GM23338 (cell line): ENCODE data around the gene SLC37A2. TPM values are rescaled to one million over a fixed set of nuclear protein-coding genes. Genes with fewer than 3 reads are reported as not detected.

Experiments used
- ATAC-seq: fragments of 200-7000 bp; cut with Tn5 transposase; 3 replicates; pipeline ENCODE4 v1.9.1; 2020
- DNase-seq: peaks from one replicate; pipeline ENCODE4 v3.0.0-alpha.2; 2015; ENCODE audit warnings: low spot score
- H2AFZ ChIP-seq: fragments of 200-600 bp; sonication (generic); 2 replicates; pipeline ENCODE4 v1.8.0; 2016; ENCODE audit warnings: antibody characterized with exemption, mild to moderate bottlenecking, moderate library complexity
- H3F3A ChIP-seq: fragments of 200-600 bp; sonication (generic); replicated peaks from 2 replicates; pipeline ENCODE4 v1.8.0; 2017; ENCODE audit warnings: antibody characterized with exemption, mixed run types, low read depth
- H3K27ac ChIP-seq: fragments of 200-600 bp; sonication (generic); 2 replicates; pipeline ENCODE4 v1.6.1; 2016; ENCODE audit warnings: low read depth
- H3K27me3 ChIP-seq: fragments of 200-600 bp; sonication (generic); 2 replicates; pipeline ENCODE4 v1.8.0; 2016; ENCODE audit warnings: mild to moderate bottlenecking, mixed run types, moderate library complexity; ENCODE audit not compliant: insufficient read depth
- H3K36me3 ChIP-seq: fragments of 200-600 bp; sonication (generic); 2 replicates; pipeline ENCODE4 v1.8.0; 2016; ENCODE audit warnings: mild to moderate bottlenecking; ENCODE audit not compliant: insufficient read depth
- H3K4me1 ChIP-seq: fragments of 200-600 bp; sonication (generic); 2 replicates; pipeline ENCODE4 v1.8.0; 2016; ENCODE audit warnings: mild to moderate bottlenecking, moderate library complexity; ENCODE audit not compliant: insufficient read depth
- H3K4me2 ChIP-seq: fragments of 200-600 bp; sonication (generic); 2 replicates; pipeline ENCODE4 v1.7.1; 2017; ENCODE audit warnings: mixed run types
- H3K4me3 ChIP-seq: fragments of 200-600 bp; sonication (generic); 2 replicates; pipeline ENCODE4 v1.6.1; 2016; ENCODE audit warnings: mixed run types
- H3K79me2 ChIP-seq: fragments of 200-600 bp; sonication (generic); replicated peaks from 2 replicates; pipeline ENCODE4 v1.8.0; 2017; ENCODE audit warnings: mild to moderate bottlenecking; ENCODE audit not compliant: insufficient read depth
- H3K9me2 ChIP-seq: fragments of 200-600 bp; sonication (generic); 2 replicates; pipeline ENCODE4 v1.8.0; 2017; ENCODE audit not compliant: insufficient read depth
- H4K20me1 ChIP-seq: fragments of 200-600 bp; sonication (generic); replicated peaks from 2 replicates; pipeline ENCODE4 v1.8.0; 2017; ENCODE audit warnings: mild to moderate bottlenecking; ENCODE audit not compliant: insufficient read depth
- H3K27ac Mint-ChIP-seq: 2 replicates; pipeline ENCODE4 v1.8.0; 2020; ENCODE audit warnings: inconsistent platforms, mild to moderate bottlenecking, moderate library complexity, mixed read lengths
- H3K27me3 Mint-ChIP-seq: 3 replicates; pipeline ENCODE4 v1.8.0; 2022; ENCODE audit warnings: low read depth, mild to moderate bottlenecking, moderate library complexity, mixed read lengths, inconsistent platforms; ENCODE audit not compliant: insufficient read depth, poor library complexity
- H3K36me3 Mint-ChIP-seq: 3 replicates; pipeline ENCODE4 v1.8.0; 2021; ENCODE audit warnings: low read depth, mild to moderate bottlenecking, inconsistent platforms, moderate library complexity, mixed read lengths
- H3K4me1 Mint-ChIP-seq: 3 replicates; pipeline ENCODE4 v1.8.0; 2020; ENCODE audit warnings: mild to moderate bottlenecking, inconsistent platforms, mixed read lengths
- H3K4me3 Mint-ChIP-seq: 3 replicates; pipeline ENCODE4 v1.8.0; 2021; ENCODE audit warnings: moderate library complexity, mild to moderate bottlenecking, inconsistent platforms, mixed read lengths
- H3K9me3 Mint-ChIP-seq: 3 replicates; pipeline ENCODE4 v1.8.0; 2020; ENCODE audit warnings: moderate library complexity, mild to moderate bottlenecking, inconsistent platforms, mixed read lengths
- CREB1 ChIP-seq: fragments of 250-450 bp; sonication (Bioruptor Pico); IDR thresholded peaks from 2 replicates; pipeline ENCODE4 v1.5.0; 2020; ENCODE audit warnings: low read depth, mild to moderate bottlenecking, moderate library complexity
- CTCF ChIP-seq, 2 experiments: fragments of 200-600 bp in 1 of 2; sonication (generic) in 1 of 2; conservative IDR thresholded peaks; 2 replicates each; pipeline versions ENCODE4 v1.5.1 to v1.6.1; 2016 to 2017; ENCODE audit warnings: antibody characterized with exemption in 2 of 2, low read depth in 2 of 2, mild to moderate bottlenecking in 2 of 2, moderate library complexity in 1 of 2
- ETS1 ChIP-seq: IDR thresholded peaks from 2 replicates; pipeline ENCODE4 v1.6.1; 2016; ENCODE audit warnings: antibody characterized with exemption
- EZH2 ChIP-seq: fragments of 200-600 bp; sonication (generic); IDR thresholded peaks from one replicate; pipeline ENCODE4 v1.8.0; 2017; ENCODE audit warnings: antibody characterized with exemption, mild to moderate bottlenecking, low read depth; ENCODE audit not compliant: unreplicated experiment
- EZH2phosphoT487 ChIP-seq: fragments of 200-600 bp; sonication (generic); IDR thresholded peaks from one replicate; pipeline ENCODE4 v1.8.1; 2018; ENCODE audit warnings: antibody characterized with exemption; ENCODE audit not compliant: unreplicated experiment
- JUNB ChIP-seq: IDR thresholded peaks from one replicate; pipeline ENCODE4 v1.6.1; 2016; ENCODE audit warnings: antibody characterized with exemption; ENCODE audit not compliant: unreplicated experiment
- NANOG ChIP-seq: IDR thresholded peaks from 2 replicates; pipeline ENCODE4 v1.6.1; 2016; ENCODE audit warnings: antibody characterized with exemption, borderline replicate concordance
- STAT1 ChIP-seq: IDR thresholded peaks from one replicate; pipeline ENCODE4 v1.6.1; 2016; ENCODE audit warnings: antibody characterized with exemption; ENCODE audit not compliant: unreplicated experiment
- ZNF114 ChIP-seq: fragments of 250-450 bp; sonication (Bioruptor Pico); IDR thresholded peaks from 2 replicates; pipeline ENCODE4 v1.5.0; 2020; ENCODE audit warnings: mild to moderate bottlenecking, moderate library complexity
- ZNF462 ChIP-seq: fragments of 250-450 bp; sonication (Bioruptor Pico); IDR thresholded peaks from 2 replicates; pipeline ENCODE4 v1.5.0; 2020; ENCODE audit warnings: mild to moderate bottlenecking, moderate library complexity
- polyA plus RNA-seq: library from polyadenylated mRNA; unstranded; fragments of >200 nt; fragmentation: Nextera tagmentation; extraction: Ambion mirVana; gene quantifications from 2 replicates; pipeline ENCODE4 v1.2.1, GENCODE V29; 2016
- total RNA-seq: library from RNA; depleted of rRNA; stranded (reverse); fragments of >200 nt; shearing (Covaris generic); gene quantifications from 2 replicates; pipeline ENCODE4 v1.2.3, GENCODE V29; 2014

The SLC37A2 gene
- total and polyA plus RNA-seq, 2 experiments from 2014 or later, result 0.40 to 1.6 TPM

- Histone ChIP-seq H3K36me3 (no peaks in the 10 kb centered on the region), H3K27ac (no peak overlapping the region), H3K4me2 (no peak overlapping the region), H4K20me1 (no peaks in the 10 kb centered on the region), H3K4me3 (no peak overlapping the region), H3K4me1 (no peaks in the 10 kb centered on the region), H3K9me2 (no peaks in the 10 kb centered on the region), H3K27me3 (no peaks in the 10 kb centered on the region), H2AFZ (no peak overlapping the region), H3K79me2 (no peaks in the 10 kb centered on the region), H3F3A (no peaks in the 10 kb centered on the region)
- H3K27me3 Mint-ChIP-seq, result peaks cover 16% of the 10 kb centered on the region
- H3K36me3 Mint-ChIP-seq, result no peaks in the 10 kb centered on the region
- no peak for ATAC-seq
- peaks cover 21% of the 10 kb centered on the region for H3K4me1 Mint-ChIP-seq
- TF ChIP-seq CTCF (conservative IDR thresholded peaks at IDR 0.05; ENCODE audit: low read depth in 2 of 2), result no peak
- H3K27ac Mint-ChIP-seq, result no peak overlapping the region
- H3K4me3 Mint-ChIP-seq, result no peak overlapping the region
- DNase-seq, result no peak
- H3K9me3 Mint-ChIP-seq, result no peaks in the 10 kb centered on the region
Measured at GRCh38 chr11:125071846-125072217, 8.7 kb downstream of the SLC37A2 start.

- DNase-seq, result no peak
- no peaks in the 10 kb centered on the region for H4K20me1 ChIP-seq
- TF ChIP-seq STAT1, result no peak
- no peak for TF ChIP-seq CTCF (conservative IDR thresholded peaks at IDR 0.05; ENCODE audit: low read depth in 2 of 2)
- TF ChIP-seq EZH2, result no peak
- no peak for TF ChIP-seq CREB1 (CRISPR knock-in tag)
- TF ChIP-seq ETS1, result no peak
- TF ChIP-seq ZNF114 (CRISPR knock-in tag), result no peak
- no peak for TF ChIP-seq JUNB
- TF ChIP-seq ZNF462 (CRISPR knock-in tag), result no peak
- TF ChIP-seq EZH2phosphoT487, result no peak
- no peak for TF ChIP-seq NANOG
Measured at GRCh38 chr11:125072218-125072960, 9.3 kb downstream of the SLC37A2 start.

More at GRCh38 chr11:125072218-125072960, 9.3 kb downstream of the SLC37A2 start:
- Histone ChIP-seq H3K4me2 (no peak overlapping the region), H3K4me1 (no peaks in the 10 kb centered on the region), H3K27ac (no peak overlapping the region), H2AFZ (no peak overlapping the region), H3K9me2 (no peaks in the 10 kb centered on the region), H3K4me3 (no peak overlapping the region), H3K27me3 (no peaks in the 10 kb centered on the region), H3F3A (no peaks in the 10 kb centered on the region), H3K79me2 (no peaks in the 10 kb centered on the region), H3K36me3 (no peaks in the 10 kb centered on the region)
- no peak overlapping the region for H3K4me3 Mint-ChIP-seq
- H3K9me3 Mint-ChIP-seq, result no peaks in the 10 kb centered on the region
- H3K36me3 Mint-ChIP-seq, result no peaks in the 10 kb centered on the region
- no peak for ATAC-seq
- peaks cover 21% of the 10 kb centered on the region for H3K4me1 Mint-ChIP-seq
- peaks cover 16% of the 10 kb centered on the region for H3K27me3 Mint-ChIP-seq
- no peak overlapping the region for H3K27ac Mint-ChIP-seq
